PFSK-1 (cell line): ENCODE results near the gene ZBTB32.

ENCODE experiments used
- FOXP2 ChIP-seq: optimal IDR thresholded peaks from 2 replicates; pipeline ENCODE3; 2011; ENCODE audit warnings: borderline replicate concordance, control low read depth, inconsistent platforms; ENCODE audit not compliant: insufficient read depth; ENCODE audit errors: extremely low read length, extremely low read depth
- POLR2AphosphoS5 ChIP-seq: IDR thresholded peaks from 2 replicates; pipeline ENCODE4 v1.6.1; 2012; ENCODE audit warnings: low read depth, mild to moderate bottlenecking, control low read depth, low read length, moderate library complexity
- REST ChIP-seq, 2 experiments: IDR thresholded peaks; 2 replicates each; pipeline versions ENCODE4 v1.6.1 to v1.8.0; 2011 to 2012; ENCODE audit warnings: low read depth in 2 of 2, low read length in 2 of 2, control low read depth in 1 of 2, inconsistent platforms in 1 of 2, mild to moderate bottlenecking in 1 of 2, moderate library complexity in 1 of 2; ENCODE audit not compliant: insufficient read depth in 1 of 2
- SIN3A ChIP-seq: IDR thresholded peaks from 2 replicates; pipeline ENCODE4 v1.6.1; 2012; ENCODE audit warnings: mild to moderate bottlenecking, low read length, moderate library complexity, borderline replicate concordance; ENCODE audit not compliant: insufficient read depth
- TAF1 ChIP-seq: IDR thresholded peaks from 2 replicates; pipeline ENCODE4 v1.6.1; 2012; ENCODE audit warnings: low read length, control low read depth, borderline replicate concordance; ENCODE audit not compliant: insufficient read depth

The ZBTB32 gene

GRCh38 chr19:35669566-35669965 lies 34.8 kb upstream of the ZBTB32 start:
- no peak for TF ChIP-seq REST (IDR thresholded peaks at IDR 0.05; ENCODE audit: insufficient read depth in 1 of 2, low read depth in 2 of 2, low read length in 2 of 2)
- TF ChIP-seq POLR2AphosphoS5 = no peak
- no peak for TF ChIP-seq TAF1
- TF ChIP-seq SIN3A = no peak
- no peak for TF ChIP-seq FOXP2

- TF ChIP-seq REST (IDR thresholded peaks at IDR 0.05; ENCODE audit: insufficient read depth in 1 of 2, low read depth in 2 of 2, low read length in 2 of 2) = no peak
- TF ChIP-seq SIN3A = no peak
- TF ChIP-seq FOXP2 = no peak
- no peak for TF ChIP-seq POLR2AphosphoS5
- TF ChIP-seq TAF1 = no peak
Observed at GRCh38 chr19:35669974-35670373, 34.4 kb upstream of the ZBTB32 start.

- TF ChIP-seq REST (IDR thresholded peaks at IDR 0.05; ENCODE audit: insufficient read depth in 1 of 2, low read depth in 2 of 2, low read length in 2 of 2) = no peak
- TF ChIP-seq TAF1 = no peak
- TF ChIP-seq SIN3A = no peak
- no peak for TF ChIP-seq POLR2AphosphoS5
- no peak for TF ChIP-seq FOXP2
Observed at GRCh38 chr19:35670686-35671085, 33.7 kb upstream of the ZBTB32 start.

GRCh38 chr19:35671818-35672217 lies 32.5 kb upstream of the ZBTB32 start:
- TF ChIP-seq REST (IDR thresholded peaks at IDR 0.05; ENCODE audit: insufficient read depth in 1 of 2, low read depth in 2 of 2, low read length in 2 of 2) (no peak), SIN3A (no peak), FOXP2 (no peak), POLR2AphosphoS5 (no peak), TAF1 (no peak)

GRCh38 chr19:35673121-35673804 lies 31.1 kb upstream of the ZBTB32 start:
- TF ChIP-seq TAF1 (no peak), POLR2AphosphoS5 (no peak), SIN3A (no peak), REST (IDR thresholded peaks at IDR 0.05; ENCODE audit: insufficient read depth in 1 of 2, low read depth in 2 of 2, low read length in 2 of 2) (no peak), FOXP2 (no peak)
